NCI-H226 (cell line): ENCODE data around the gene RAB6A.

Experiments used
- DNase-seq: peaks from one replicate; pipeline ENCODE4 v3.0.0-alpha.2; 2015

Gene RAB6A

DNA sequence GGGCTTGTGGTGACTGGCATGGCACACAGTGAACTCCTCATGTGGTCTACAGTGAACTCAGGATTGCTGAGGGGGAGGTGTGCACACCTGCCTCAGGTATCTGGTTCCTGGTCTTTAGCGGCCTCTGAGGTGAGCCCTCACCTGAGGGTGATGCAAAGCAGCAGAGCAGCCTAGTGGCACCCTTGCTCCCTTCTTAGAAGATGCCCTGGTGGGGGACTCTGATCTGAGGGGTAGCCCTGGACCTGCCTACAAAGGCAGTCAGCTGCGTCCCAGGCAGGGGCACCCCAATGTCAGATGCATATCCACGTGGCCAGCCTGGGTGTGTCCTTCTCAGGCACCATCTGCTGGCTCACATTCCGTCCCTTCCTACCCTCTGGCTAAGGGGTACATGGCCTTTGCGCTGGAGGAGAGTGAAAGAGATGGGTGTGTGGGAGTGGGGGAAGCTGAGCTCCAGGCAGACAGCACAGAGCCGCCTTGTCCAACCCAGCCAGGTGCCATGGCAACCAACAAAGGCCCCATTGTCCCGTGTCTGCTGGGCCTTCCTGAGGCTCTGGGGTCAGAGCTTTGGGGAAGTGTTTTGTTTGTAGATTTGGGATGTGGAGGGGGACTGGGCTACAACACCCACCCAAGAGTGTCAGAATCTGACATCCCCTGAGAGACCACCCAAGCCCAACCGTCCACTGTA is 108.7 kb downstream of the RAB6A start:
- no peak for DNase-seq

DNA sequence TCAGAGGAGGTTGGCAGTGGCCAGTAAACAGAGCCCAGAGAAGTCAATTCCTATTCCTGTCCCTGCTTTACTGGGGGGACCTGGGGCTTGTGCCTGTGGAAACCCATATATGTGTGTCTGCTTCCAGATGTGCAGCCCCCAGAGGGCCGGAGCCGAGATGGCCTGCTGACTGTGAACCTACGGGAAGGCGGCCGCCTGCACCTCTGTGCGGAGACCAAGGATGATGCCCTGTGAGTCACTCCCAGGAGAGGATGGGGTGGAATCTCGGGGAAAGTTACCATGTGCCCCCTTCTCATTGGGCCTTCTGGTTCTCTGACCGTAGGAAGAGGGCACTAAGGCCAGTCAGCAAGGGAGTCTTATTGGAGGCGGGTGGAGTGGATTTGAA is 109.2 kb downstream of the RAB6A start:
- DNase-seq: no peak

DNA sequence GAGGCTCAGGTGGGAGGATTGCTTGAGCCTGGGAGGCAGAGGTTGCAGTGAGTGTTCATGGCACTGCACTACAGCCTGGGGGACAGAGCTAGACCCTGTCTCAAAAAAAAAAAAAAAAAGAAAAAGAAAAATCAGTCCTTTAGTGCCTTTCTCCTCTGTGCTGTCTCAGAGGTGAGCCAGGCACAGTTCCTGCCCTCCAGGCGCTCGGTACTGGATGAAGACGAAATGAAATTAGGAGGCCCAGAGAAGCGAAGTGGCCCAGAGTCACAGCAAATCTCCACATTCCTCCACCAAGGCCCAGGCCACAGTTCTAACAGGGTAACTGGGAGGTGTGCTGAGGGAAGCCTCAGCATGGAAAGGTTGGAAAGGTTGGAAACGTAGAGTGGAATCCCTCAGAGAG is 109.6 kb downstream of the RAB6A start:
- no peak for DNase-seq

DNA sequence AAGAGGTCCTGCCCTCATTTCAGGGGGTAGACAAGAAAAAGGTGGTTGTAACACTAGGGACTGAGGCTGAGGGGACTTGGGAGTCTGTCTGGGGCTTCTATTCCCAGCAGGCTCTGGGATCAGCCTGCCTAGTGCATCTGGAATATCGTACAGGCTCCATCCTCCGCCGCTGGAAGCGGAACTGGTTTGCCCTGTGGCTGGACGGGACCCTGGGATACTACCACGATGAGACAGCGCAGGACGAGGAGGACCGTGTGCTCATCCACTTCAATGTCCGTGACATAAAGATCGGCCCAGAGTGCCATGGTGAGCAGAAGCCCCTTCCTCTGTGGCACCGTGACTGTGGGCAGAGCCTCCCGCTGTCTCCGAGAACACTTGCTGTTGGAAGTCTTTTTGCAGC is 110.5 kb downstream of the RAB6A start:
- DNase-seq: no peak

DNA sequence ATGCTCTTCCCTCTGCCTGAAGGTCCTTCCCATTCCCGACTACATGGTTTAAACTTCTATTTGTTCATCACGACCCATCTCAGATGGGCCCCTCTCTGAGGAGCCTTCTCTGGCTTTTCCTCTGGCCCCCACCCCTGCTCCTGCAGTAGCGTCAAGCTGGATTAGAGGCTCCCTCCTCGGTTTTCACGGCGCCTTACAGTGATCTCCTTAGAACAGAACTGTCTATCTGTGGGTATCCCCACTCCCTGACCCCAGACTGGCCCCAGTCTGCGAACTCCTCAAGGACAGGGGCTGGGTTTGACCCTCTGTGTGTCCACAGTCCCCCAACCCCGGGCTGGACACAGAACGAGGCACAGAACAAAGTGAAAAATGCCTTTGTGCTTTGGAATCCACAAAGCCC is 111.7 kb downstream of the RAB6A start:
- no peak for DNase-seq

DNA sequence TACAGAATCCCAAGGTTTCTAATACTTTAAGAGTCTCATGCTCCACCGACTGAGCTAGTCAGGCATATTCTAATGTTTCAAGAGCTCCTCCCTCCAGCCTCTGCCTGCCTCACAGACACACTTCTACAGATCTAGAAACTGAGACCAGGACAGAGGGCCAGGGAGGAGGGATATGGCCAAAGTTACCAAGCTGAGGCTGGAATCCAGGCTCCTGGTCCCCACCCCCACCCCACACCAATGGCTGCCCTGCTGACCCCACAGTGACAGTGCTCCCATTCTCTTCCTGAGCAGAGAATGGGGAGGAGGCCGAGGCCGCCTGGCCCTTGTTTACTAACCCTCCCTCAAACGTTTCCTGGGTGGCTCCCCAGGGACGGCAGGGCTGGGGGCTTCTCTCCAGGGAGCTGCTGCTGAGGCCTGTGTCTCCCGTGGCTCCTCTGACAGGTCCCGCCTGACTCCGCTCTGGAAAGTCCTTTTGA is 112.3 kb downstream of the RAB6A start:
- no peak for DNase-seq

DNA sequence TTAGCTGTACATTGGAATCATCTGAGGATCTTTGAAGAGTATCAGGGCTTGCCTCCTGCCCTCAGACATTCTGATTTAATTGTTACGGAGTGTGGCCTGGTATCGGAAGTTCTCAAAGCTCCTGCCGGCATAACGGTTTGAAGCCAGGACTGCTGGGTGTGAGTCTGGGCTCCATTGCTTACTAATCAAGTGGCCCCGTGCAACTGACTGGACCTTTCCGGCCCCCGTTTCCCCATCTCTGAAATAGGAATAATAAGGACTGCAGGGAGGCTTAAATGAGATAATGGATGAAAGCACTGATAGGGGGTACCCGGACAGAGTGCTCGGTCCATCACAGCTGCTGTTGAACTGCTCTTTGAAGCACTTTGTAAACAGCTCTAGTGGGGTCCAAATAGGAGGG is 112.8 kb downstream of the RAB6A start:
- DNase-seq: no peak

DNA sequence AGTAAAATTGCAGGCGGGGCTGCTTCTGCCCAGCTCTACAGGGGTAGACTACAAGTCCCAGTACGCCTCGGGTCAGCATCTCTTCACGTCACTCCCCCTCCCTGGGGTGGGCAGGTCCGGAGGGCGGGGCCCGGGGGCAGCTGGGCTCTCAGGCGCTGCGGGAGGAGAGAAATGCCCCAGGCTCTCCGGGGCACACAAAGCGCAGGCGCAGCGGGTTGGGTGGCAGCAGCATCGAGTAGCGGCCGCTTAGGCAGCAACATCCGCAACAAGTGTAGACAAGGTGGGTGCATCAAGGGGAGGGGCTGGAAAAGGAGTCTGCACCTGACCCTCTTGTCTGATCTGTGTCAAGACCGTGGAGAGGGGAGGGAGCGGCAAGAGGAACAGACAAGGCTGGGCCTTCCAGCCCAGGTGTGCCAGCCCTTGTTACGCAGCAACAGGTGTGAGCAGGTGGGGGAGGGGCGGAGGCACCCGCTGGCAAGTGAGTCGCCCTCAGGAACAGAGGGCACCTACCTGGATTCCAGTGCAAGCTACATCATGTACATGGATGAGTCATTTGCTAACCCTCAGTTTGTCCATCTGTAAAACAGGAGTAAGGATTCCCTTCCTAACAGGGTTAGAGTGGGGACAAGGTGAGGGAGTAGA is 113.3 kb downstream of the RAB6A start:
- DNase-seq: peak; percentile 26

DNA sequence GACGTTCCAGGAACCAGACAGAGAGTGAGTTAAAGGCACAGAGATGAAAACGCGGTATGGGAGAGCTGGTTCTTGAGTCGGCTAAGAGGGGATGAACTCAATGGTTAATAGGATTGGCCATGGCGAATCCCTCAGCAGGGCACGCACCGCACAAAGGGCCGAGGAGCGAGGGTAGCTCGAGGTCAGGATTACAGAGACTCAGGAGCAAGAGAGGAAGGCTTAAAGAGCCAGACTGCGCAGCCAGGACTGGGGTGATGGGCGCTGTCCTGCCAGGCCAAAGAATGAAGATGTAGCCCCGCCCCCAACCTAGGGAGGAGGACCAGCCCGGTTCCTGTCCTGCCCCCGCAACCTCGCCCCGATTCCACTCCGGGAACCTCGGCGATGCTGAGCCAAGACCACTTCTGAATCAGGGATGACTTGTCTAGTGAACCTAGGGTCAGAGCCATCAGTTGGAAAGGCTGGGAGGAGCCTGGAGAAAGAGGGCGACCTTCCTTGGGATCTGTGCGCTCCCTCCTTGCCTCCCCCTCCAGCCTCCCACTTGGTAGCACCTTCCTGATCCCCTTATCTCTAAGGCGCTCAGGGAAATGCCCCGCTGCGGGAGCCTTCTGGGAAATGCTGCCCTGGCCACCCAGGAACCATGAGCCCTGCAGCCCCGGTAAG is 114.8 kb downstream of the RAB6A start, which contains the start of gene PLEKHB1:
PLEKHB1 (plus strand) TSS at position 610 of the 660 bp plus-strand sequence; CDS start at position 638, 28 bp downstream.
- peak; percentile 45 for DNase-seq

DNA sequence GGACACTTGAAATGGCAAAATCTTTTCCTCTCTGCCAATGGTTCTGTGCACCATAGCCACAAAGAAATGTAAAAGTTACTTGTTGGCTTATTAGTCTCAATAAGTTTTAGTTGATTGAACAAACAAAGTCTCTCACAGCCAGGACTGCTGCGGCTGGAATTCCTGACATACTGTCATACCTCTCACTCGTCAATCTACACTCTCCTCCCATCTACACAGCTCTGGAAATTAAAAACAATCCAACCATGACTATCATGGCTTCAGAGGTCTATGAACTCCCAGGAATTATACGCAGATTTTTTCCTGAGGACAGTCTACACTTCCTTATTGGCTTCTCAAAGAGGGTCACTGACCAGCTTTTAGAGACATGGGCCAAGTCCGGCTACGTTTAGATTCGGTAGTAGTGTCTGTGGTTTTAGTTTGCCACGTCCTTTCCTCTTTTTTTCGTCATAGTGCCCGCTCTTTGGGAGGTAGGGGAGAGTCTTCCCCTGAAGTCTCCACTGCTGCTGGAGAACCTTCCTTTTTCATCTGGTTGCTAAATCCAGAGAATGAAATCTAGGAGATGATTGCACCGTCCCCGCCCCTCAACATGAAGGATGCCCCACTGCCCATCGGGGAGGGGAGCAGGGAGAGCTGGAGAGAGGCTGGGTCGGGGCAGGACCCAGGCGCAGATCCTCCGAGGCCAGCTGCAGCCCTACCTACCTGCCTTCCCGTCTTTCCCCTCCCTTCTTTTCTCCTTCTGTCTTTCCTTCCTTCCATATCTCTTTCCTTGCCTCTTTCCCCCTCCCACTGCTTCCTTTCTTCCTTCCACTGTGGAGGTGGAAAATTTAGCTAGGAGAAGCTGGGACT is 115.5 kb downstream of the RAB6A start:
- no peak for DNase-seq

DNA sequence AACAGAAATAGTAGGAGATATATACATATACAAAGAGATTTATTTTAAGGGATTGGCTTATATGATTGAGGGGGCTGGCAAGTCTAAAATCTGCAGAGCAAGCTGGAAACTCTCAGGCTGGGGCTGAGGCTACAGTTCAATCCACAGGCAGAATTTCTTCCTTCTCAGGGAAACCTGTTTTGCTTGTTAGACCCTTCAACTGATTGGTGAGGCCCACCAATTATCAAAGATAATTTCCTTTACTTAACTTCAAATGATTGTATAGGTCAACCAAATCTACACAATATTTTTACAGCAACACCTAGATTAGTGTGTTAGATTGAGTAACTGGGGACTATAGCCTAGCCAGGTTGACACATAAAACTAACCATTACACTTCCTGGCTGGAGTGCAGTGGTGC is 119.2 kb downstream of the RAB6A start:
- no peak for DNase-seq

DNA sequence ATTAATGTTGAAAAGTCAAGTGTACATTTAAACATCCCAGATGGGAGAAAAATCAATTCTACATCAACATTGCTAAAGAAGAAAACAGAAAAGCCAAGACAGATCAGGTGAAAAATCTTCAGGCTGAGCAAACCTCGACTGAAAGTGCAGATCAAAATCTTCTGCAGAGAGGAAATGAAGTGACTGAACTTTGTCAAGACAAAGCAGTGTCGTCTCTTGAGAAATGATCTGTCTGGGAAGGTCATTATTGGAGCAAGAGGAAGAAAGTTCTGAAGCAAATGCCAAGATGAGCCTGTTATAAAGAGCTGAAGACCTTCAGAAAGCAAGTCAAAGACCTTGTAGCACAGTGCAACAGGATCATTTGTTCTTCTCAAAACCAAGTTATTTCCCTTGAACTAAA is 120.3 kb downstream of the RAB6A start:
- no peak for DNase-seq

DNA sequence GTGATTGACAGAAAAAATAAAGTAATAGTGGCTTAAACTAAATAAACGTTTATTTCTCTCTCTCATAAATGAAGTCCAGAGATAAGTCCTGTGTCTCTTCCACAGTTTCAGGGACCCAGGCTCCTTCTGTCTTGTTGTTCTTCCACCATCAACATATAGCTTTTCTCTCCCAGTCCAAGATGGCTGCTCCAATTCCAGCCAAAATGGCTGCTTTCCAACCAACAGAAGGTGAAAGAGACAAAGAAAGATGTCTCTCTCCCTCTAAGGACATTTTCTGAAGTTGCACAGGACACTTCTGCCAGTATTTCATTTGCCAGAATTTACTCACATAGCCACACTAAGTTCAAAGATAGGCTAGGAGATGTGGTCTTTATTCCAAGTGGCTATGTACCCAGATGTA is 123.9 kb downstream of the RAB6A start:
- no peak for DNase-seq

DNA sequence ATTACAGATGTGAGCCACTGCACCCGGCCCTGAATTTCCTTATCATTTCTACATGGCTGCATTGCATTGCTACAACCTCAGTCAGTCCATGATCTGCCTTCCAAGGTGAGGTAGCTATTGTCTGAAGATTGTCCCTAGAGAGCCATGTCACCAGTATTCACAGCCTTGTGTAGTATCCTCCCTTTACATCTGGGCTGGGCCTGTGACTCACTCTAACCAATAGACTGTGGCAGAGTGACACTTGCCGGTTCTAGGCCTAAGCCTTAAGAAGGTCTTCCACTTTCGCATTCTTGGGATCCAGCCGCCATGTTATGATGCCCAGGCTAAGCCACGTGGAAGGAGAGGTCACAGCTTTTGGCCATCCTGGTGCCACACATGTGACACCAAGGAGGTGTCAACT is 124.6 kb downstream of the RAB6A start:
- DNase-seq: no peak

DNA sequence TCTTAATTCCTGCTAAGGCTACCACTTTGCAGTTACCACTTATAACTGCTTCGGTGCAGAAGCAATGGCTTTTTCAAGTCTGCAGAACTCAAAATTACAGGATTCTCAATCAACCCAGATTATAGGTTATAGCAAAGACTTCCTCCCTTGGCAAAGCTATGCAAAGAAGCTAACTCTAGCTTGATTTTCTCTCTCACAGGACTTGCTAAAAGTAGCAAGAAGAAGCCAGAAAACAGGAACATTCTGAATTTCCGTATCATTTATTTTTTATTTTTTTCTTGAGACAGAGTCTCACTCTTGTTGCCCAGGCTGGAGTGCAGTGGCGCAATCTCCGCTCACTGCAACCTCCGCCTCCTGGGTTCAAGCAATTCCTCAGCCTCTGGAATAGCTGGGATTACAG is 125.2 kb downstream of the RAB6A start:
- no peak for DNase-seq

DNA sequence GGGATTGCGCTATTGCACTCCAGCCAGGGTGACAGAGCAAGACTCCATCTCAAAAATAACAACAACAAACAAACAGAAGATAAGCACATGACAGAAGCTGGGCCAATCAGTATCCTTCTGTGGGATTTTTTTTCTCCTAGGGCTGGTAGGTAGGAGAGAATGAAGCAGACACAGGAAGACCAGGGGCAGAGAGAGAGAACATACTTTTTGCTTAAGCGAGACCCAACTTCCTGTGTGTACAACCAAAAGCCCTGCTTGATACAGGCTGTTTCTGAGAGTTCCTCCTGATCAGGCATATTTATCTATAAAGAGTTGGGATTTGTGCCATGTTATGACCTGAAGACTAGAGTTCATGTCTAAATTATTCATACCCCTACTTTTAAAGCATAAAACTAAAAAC is 126.9 kb downstream of the RAB6A start:
- no peak for DNase-seq

DNA sequence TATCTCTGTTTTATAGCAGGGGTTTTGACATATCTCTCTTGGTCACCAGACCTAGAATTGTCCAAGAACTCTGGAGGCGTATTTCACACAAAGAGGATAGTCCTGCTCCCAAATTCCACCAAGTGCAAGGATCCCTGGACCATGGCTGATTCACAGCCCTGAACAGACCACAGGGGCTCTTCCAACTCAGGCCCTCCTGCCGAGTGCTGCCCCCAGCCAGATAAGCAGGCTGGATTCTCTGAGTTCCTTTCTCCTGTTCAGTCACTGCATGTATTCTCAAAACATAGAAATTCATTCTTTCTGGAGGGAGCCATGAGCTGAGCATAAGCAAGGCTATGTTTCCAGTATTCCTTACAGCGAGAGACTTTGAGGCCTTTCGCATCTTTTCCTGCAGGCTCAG is 127.9 kb downstream of the RAB6A start:
- no peak for DNase-seq

DNA sequence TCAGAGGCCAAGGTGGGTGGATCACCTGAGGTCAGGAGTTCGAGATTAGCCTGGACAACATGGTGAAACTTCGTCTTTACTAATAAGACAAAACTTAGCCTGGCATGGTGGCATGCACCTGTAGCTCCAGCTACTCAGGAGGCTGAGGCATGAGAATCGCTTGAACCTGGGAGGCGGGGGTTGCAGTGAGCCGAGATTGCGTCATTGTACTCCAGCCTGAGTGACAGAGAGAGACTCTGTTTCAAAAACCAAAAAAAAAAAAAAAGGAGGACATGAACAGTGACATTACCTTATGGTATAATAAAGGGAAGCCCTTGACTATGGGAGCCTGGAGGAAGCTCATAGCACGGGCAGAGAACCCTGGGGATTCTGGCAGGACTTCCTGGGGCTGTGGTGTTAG is 131.0 kb downstream of the RAB6A start:
- no peak for DNase-seq

DNA sequence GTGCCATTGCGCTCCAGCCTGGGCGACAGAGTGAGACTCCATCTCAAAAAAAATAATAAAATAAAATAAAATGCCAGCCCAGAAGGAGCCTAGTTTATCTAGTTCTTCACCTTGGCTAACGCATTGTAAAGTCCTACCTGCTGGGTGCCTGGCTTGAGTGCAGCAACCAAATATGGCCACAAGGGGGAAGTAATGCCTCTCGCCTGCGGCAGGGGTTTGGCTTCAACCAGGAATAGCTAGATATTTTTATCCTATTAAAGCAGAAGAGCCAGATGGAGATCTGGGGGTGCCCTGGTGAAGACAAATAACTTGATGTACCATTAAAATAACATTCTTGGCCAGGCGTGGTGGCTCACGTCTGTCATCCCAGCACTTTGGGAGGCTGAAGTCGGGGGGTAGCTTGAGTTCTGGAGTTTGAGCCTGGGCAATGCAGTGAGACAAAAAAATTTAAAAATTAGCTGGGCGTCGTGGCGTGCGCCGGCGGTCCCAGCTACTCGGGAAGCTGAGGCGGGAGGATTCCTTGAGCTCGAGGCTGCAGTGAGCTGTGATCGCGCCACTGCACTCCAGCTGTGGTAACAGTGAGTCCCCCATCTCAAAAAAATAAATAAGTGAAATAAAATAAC is 135.1 kb downstream of the RAB6A start:
- DNase-seq: peak; percentile 45
